ENCODE results near the gene SLC16A3.

The SLC16A3 gene

GRCh38 chr17:82282239-82283207, 53.7 kb downstream of the SLC16A3 start:
- no peak for TF ChIP-seq ZFX (IDR thresholded peaks at IDR 0.05; ENCODE audit: borderline replicate concordance)
- TF ChIP-seq, protein P1, sequence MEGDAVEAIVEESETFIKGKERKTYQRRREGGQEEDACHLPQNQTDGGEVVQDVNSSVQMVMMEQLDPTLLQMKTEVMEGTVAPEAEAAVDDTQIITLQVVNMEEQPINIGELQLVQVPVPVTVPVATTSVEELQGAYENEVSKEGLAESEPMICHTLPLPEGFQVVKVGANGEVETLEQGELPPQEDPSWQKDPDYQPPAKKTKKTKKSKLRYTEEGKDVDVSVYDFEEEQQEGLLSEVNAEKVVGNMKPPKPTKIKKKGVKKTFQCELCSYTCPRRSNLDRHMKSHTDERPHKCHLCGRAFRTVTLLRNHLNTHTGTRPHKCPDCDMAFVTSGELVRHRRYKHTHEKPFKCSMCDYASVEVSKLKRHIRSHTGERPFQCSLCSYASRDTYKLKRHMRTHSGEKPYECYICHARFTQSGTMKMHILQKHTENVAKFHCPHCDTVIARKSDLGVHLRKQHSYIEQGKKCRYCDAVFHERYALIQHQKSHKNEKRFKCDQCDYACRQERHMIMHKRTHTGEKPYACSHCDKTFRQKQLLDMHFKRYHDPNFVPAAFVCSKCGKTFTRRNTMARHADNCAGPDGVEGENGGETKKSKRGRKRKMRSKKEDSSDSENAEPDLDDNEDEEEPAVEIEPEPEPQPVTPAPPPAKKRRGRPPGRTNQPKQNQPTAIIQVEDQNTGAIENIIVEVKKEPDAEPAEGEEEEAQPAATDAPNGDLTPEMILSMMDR (IDR thresholded peaks at IDR 0.05), result no peak
- no peak overlapping the region for H3K27ac ChIP-seq

GRCh38 chr17:82283208-82283749, 54.4 kb downstream of the SLC16A3 start:
- no peak for TF ChIP-seq ZFX (IDR thresholded peaks at IDR 0.05; ENCODE audit: borderline replicate concordance)
- TF ChIP-seq, protein P1 (IDR thresholded peaks at IDR 0.05), result no peak
- no peak overlapping the region for H3K27ac ChIP-seq

- no peak for TF ChIP-seq ZFX (IDR thresholded peaks at IDR 0.05; ENCODE audit: borderline replicate concordance)
- TF ChIP-seq, protein P1 (IDR thresholded peaks at IDR 0.05), result no peak
- no peak overlapping the region for H3K27ac ChIP-seq
Observed at GRCh38 chr17:82285141-82285540, 56.3 kb downstream of the SLC16A3 start.

- TF ChIP-seq, protein P1 (IDR thresholded peaks at IDR 0.05), result no peak
- no peak for TF ChIP-seq ZFX (IDR thresholded peaks at IDR 0.05; ENCODE audit: borderline replicate concordance)
- H3K27ac ChIP-seq, result peak overlapping the region; percentile 97
Observed at GRCh38 chr17:82287013-82287867, 58.4 kb downstream of the SLC16A3 start.

- no peak for TF ChIP-seq ZFX (IDR thresholded peaks at IDR 0.05; ENCODE audit: borderline replicate concordance)
- TF ChIP-seq, protein P1 (IDR thresholded peaks at IDR 0.05), result no peak
- peak overlapping the region; percentile 97 for H3K27ac ChIP-seq
Observed at GRCh38 chr17:82287868-82288801, 59.3 kb downstream of the SLC16A3 start.
